CD4-positive, alpha-beta T cell treated with Interferon alpha-2 for 1 hour (primary cell): ENCODE results near the gene CNEP1R1.
"Not testable (repeated sequence)": the region's sequence is repeated elsewhere in the genome, so short reads cannot be mapped to it uniquely, and the experiment has no call there.

ENCODE experiments used
- DNase-seq, 2 donors: peaks; one replicate each; pipeline ENCODE4 v3.0.0-alpha.2; 2020 to 2022

CNEP1R1 gene

GRCh38 chr16:50024684-50025536 is at the start of gene CNEP1R1:
Gene CNEP1R1 (plus strand): TSS chr16:50025225. CDS start chr16:50025316, 91 bp downstream.
- peak; percentile 94 to 98 for DNase-seq

GRCh38 chr16:49977427-49977826 is 47.6 kb upstream of the CNEP1R1 start:
- DNase-seq = no peak

- no peak for DNase-seq
Measured at GRCh38 chr16:49978569-49979326, 46.3 kb upstream of the CNEP1R1 start.

GRCh38 chr16:49980166-49980565 is 44.9 kb upstream of the CNEP1R1 start:
- DNase-seq = no peak

GRCh38 chr16:49986351-49987124 is 38.5 kb upstream of the CNEP1R1 start:
- no peak for DNase-seq

- no peak for DNase-seq
Measured at GRCh38 chr16:49987381-49987780, 37.6 kb upstream of the CNEP1R1 start.

GRCh38 chr16:49992825-49993224 is 32.2 kb upstream of the CNEP1R1 start:
- no peak for DNase-seq

GRCh38 chr16:49993579-49993978 is 31.4 kb upstream of the CNEP1R1 start:
- DNase-seq = no peak

- DNase-seq = no peak
Measured at GRCh38 chr16:49994006-49994405, 31.0 kb upstream of the CNEP1R1 start.

- no peak for DNase-seq
Measured at GRCh38 chr16:49995720-49996119, 29.3 kb upstream of the CNEP1R1 start.

- no peak for DNase-seq
Measured at GRCh38 chr16:49997721-49998251, 27.2 kb upstream of the CNEP1R1 start.

GRCh38 chr16:49998991-49999390 is 26.0 kb upstream of the CNEP1R1 start:
- no peak for DNase-seq

GRCh38 chr16:50001144-50001543 is 23.9 kb upstream of the CNEP1R1 start:
- no peak for DNase-seq

GRCh38 chr16:50002190-50002589 is 22.8 kb upstream of the CNEP1R1 start:
- DNase-seq = no peak

- DNase-seq = no peak
Measured at GRCh38 chr16:50004239-50004638, 20.8 kb upstream of the CNEP1R1 start.

- DNase-seq = no peak
Measured at GRCh38 chr16:50006964-50007363, 18.1 kb upstream of the CNEP1R1 start.

- no peak for DNase-seq
Measured at GRCh38 chr16:50007744-50008143, 17.3 kb upstream of the CNEP1R1 start.

- no peak for DNase-seq
Measured at GRCh38 chr16:50010212-50010611, 14.8 kb upstream of the CNEP1R1 start.

GRCh38 chr16:50011707-50012106 is 13.3 kb upstream of the CNEP1R1 start:
- no peak for DNase-seq

- DNase-seq = no peak
Measured at GRCh38 chr16:50012182-50012581, 12.8 kb upstream of the CNEP1R1 start.

- DNase-seq = not testable (repeated sequence)
Measured at GRCh38 chr16:50014211-50014610, 10.8 kb upstream of the CNEP1R1 start.

- no peak for DNase-seq
Measured at GRCh38 chr16:50015631-50016030, 9.4 kb upstream of the CNEP1R1 start.

GRCh38 chr16:50017553-50017952 is 7.5 kb upstream of the CNEP1R1 start:
- no peak for DNase-seq
